HTERT RPE-1 (cell line): ENCODE data around the gene EPAS1.
"Not testable (repeated sequence)": the region's sequence is repeated elsewhere in the genome, so short reads cannot be mapped to it uniquely, and the experiment has no call there.

Source experiments
- in situ Hi-C: fragments of 300-500 bp; cut with MboI; formaldehyde crosslinking; loops from 4 replicates; pipeline ENCODE4 v1.14.3; 2020; ENCODE audit warnings: low sequenced_read_pairs

The EPAS1 gene

GRCh38 chr2:46394649-46395510 lies 97.7 kb downstream of the EPAS1 start:
- in situ Hi-C loops, result no loop called here

- in situ Hi-C loops, result not testable (repeated sequence)
These were observed 98.5 kb downstream of the EPAS1 start for GRCh38 chr2:46395730-46396129.

- in situ Hi-C loops, result no loop called here
These were observed 102.8 kb downstream of the EPAS1 start for GRCh38 chr2:46400016-46400415.

- in situ Hi-C loops, result no loop called here
These were observed 105.7 kb downstream of the EPAS1 start for GRCh38 chr2:46402874-46403273.

GRCh38 chr2:46404181-46404759 lies 107.1 kb downstream of the EPAS1 start:
- in situ Hi-C loops, result no loop called here

GRCh38 chr2:46407852-46408455 lies 110.7 kb downstream of the EPAS1 start:
- in situ Hi-C loops, result no loop called here

- in situ Hi-C loops, result no loop called here
These were observed 112.5 kb downstream of the EPAS1 start for GRCh38 chr2:46409756-46410155.

- in situ Hi-C loops, result no loop called here
These were observed 113.4 kb downstream of the EPAS1 start for GRCh38 chr2:46410273-46411244.

- in situ Hi-C loops, result no loop called here
These were observed 114.0 kb downstream of the EPAS1 start for GRCh38 chr2:46411245-46411641.

GRCh38 chr2:46411985-46412384 lies 114.8 kb downstream of the EPAS1 start:
- in situ Hi-C loops, result no loop called here

GRCh38 chr2:46413111-46413510 lies 115.9 kb downstream of the EPAS1 start:
- in situ Hi-C loops, result no loop called here

- in situ Hi-C loops, result no loop called here
These were observed 116.4 kb downstream of the EPAS1 start for GRCh38 chr2:46413631-46414030.

GRCh38 chr2:46414701-46415100 lies 117.5 kb downstream of the EPAS1 start:
- in situ Hi-C loops, result no loop called here

GRCh38 chr2:46416280-46416679 lies 119.1 kb downstream of the EPAS1 start:
- in situ Hi-C loops, result no loop called here

- in situ Hi-C loops, result no loop called here
These were observed 119.7 kb downstream of the EPAS1 start for GRCh38 chr2:46416739-46417403.

- in situ Hi-C loops, result no loop called here
These were observed 123.7 kb downstream of the EPAS1 start for GRCh38 chr2:46420945-46421344.

GRCh38 chr2:46421361-46421760 lies 124.2 kb downstream of the EPAS1 start:
- in situ Hi-C loops, result no loop called here

GRCh38 chr2:46422717-46423394 lies 125.6 kb downstream of the EPAS1 start:
- in situ Hi-C loops, result no loop called here

- in situ Hi-C loops, result no loop called here
These were observed 127.7 kb downstream of the EPAS1 start for GRCh38 chr2:46424937-46425336.

GRCh38 chr2:46428911-46429436 lies 131.8 kb downstream of the EPAS1 start:
- in situ Hi-C loops, result no loop called here
